ENCODE data around the gene SOD2.

DNA sequence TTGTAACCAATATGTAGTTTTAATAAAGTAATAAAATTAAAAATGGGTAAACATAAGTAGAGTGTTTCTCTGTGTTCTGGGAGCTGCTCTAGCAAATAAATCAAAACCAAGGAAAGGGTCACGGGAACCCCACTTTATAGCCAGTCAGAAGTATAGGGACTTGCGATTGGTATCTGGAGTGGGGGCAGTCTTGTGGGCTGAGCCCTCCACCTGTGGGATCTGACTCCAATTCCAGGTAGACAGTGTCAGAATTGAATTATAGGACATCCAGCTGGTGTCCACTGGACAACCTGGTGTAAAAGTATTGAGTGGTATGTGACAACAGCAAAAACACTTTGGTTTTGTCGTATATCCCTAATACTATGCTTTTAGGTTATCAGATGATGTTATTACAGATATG is 14.5 kb downstream of the SOD2 start:
- TF ChIP-seq, protein P1, sequence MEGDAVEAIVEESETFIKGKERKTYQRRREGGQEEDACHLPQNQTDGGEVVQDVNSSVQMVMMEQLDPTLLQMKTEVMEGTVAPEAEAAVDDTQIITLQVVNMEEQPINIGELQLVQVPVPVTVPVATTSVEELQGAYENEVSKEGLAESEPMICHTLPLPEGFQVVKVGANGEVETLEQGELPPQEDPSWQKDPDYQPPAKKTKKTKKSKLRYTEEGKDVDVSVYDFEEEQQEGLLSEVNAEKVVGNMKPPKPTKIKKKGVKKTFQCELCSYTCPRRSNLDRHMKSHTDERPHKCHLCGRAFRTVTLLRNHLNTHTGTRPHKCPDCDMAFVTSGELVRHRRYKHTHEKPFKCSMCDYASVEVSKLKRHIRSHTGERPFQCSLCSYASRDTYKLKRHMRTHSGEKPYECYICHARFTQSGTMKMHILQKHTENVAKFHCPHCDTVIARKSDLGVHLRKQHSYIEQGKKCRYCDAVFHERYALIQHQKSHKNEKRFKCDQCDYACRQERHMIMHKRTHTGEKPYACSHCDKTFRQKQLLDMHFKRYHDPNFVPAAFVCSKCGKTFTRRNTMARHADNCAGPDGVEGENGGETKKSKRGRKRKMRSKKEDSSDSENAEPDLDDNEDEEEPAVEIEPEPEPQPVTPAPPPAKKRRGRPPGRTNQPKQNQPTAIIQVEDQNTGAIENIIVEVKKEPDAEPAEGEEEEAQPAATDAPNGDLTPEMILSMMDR (IDR thresholded peaks at IDR 0.05), result no peak
- TF ChIP-seq POLR2AphosphoS5 (IDR thresholded peaks at IDR 0.05; ENCODE audit: low read depth, low read length) (no peak), TCF7L2 (IDR thresholded peaks at IDR 0.05; ENCODE audit: low read depth, low read length) (no peak), SIN3A (IDR thresholded peaks at IDR 0.05; ENCODE audit: borderline replicate concordance, insufficient read depth, low read depth, low read length) (no peak)
- TF ChIP-seq, protein P2, sequence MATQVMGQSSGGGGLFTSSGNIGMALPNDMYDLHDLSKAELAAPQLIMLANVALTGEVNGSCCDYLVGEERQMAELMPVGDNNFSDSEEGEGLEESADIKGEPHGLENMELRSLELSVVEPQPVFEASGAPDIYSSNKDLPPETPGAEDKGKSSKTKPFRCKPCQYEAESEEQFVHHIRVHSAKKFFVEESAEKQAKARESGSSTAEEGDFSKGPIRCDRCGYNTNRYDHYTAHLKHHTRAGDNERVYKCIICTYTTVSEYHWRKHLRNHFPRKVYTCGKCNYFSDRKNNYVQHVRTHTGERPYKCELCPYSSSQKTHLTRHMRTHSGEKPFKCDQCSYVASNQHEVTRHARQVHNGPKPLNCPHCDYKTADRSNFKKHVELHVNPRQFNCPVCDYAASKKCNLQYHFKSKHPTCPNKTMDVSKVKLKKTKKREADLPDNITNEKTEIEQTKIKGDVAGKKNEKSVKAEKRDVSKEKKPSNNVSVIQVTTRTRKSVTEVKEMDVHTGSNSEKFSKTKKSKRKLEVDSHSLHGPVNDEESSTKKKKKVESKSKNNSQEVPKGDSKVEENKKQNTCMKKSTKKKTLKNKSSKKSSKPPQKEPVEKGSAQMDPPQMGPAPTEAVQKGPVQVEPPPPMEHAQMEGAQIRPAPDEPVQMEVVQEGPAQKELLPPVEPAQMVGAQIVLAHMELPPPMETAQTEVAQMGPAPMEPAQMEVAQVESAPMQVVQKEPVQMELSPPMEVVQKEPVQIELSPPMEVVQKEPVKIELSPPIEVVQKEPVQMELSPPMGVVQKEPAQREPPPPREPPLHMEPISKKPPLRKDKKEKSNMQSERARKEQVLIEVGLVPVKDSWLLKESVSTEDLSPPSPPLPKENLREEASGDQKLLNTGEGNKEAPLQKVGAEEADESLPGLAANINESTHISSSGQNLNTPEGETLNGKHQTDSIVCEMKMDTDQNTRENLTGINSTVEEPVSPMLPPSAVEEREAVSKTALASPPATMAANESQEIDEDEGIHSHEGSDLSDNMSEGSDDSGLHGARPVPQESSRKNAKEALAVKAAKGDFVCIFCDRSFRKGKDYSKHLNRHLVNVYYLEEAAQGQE (IDR thresholded peaks at IDR 0.05; ENCODE audit: insufficient read depth in 1 of 2, low read depth in 2 of 2, low read length in 1 of 2), result no peak
